T-helper 1 cell treated with Interleukin-12 subunit alpha and Interleukin-12 subunit beta and Interleukin-4 antibody, amounts not matched to agents 30 μg/mL and 1 μg/mL, for 36 hours (primary cell): ENCODE measurements around the gene CSH2.

Experiments used
- H3K27ac Mint-ChIP-seq: one replicate; pipeline ENCODE4 v1.8.0; 2021; ENCODE audit warnings: mild to moderate bottlenecking, mixed read lengths
- H3K27me3 Mint-ChIP-seq: one replicate; pipeline ENCODE4 v1.8.0; 2021; ENCODE audit warnings: low read depth, mixed read lengths
- H3K36me3 Mint-ChIP-seq: one replicate; pipeline ENCODE4 v1.8.0; 2021; ENCODE audit warnings: low read depth, mixed read lengths
- H3K4me1 Mint-ChIP-seq: one replicate; pipeline ENCODE4 v1.8.0; 2021; ENCODE audit warnings: low read depth, mixed read lengths
- H3K4me3 Mint-ChIP-seq: one replicate; pipeline ENCODE4 v1.8.0; 2021; ENCODE audit warnings: mild to moderate bottlenecking, moderate library complexity, mixed read lengths
- H3K9me3 Mint-ChIP-seq: one replicate; pipeline ENCODE4 v1.8.0; 2021; ENCODE audit warnings: mixed read lengths

The CSH2 gene

DNA sequence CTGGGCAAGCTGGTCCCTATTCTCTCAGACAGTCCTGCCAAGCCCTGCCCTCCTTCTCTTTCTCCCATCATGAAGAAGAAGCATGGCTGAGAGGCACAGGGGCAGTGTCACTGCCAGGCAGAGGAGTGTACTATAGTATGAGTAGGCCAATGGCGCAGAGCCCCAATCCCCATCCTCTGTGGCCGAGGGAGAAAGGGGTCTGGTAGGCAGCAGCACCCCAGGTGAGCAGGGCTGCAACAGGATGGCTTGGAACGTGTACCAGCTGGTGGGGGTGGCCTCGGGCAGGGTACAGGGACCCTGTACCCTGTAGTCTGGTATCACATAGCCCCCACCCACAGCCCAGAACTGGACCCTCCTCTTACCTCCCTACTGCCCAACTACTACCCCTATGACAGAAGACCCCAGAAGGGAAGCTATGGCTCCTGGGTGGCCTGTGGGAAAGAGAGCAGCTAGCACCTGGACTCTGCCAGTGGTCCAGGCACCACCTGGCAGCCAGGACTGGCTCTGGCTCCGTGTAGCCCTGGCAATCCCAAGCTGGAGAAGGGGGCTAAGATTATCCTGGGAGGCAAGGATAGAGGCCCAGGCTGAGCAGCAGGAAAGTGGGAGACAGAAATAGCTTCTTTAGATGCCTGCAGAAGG is 35.4 kb downstream of the CSH2 start:
- Mint-ChIP-seq H3K4me3 (no peak overlapping the region), H3K36me3 (peaks cover 15% of the 10 kb centered on the region), H3K9me3 (no peaks in the 10 kb centered on the region), H3K27ac (peak overlapping the region; percentile 24), H3K27me3 (no peaks in the 10 kb centered on the region), H3K4me1 (peaks cover 31% of the 10 kb centered on the region)

GRCh38 chr17:63837480-63837879 is 36.0 kb downstream of the CSH2 start:
- Mint-ChIP-seq H3K4me3 (no peak overlapping the region), H3K27ac (no peak overlapping the region), H3K4me1 (peaks cover 31% of the 10 kb centered on the region), H3K9me3 (no peaks in the 10 kb centered on the region), H3K36me3 (peaks cover 15% of the 10 kb centered on the region), H3K27me3 (no peaks in the 10 kb centered on the region)

DNA sequence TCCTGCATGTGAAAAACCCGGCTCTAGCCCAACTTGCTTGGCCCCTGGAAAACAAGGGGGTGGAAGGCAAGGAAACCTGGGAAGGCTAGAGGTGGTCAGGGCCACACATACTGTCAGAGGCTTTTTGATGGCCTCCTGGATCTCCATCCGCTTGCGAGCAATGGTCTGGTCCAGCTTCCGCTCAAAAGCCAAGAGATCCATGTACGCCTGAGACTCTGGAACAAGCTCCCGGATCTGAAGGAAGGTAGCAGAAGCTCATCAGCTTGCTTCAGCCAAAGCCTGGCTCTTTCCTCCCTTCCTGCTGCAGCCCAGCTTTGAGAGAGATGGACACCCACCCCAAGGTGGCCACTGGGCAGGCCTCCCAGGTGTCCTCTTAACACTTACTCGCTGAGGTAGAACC is 36.7 kb downstream of the CSH2 start:
- H3K9me3 Mint-ChIP-seq: no peaks in the 10 kb centered on the region
- no peaks in the 10 kb centered on the region for H3K27me3 Mint-ChIP-seq
- H3K4me1 Mint-ChIP-seq: peaks cover 31% of the 10 kb centered on the region
- H3K36me3 Mint-ChIP-seq: peaks cover 18% of the 10 kb centered on the region
- no peak overlapping the region for H3K4me3 Mint-ChIP-seq
- no peak overlapping the region for H3K27ac Mint-ChIP-seq

GRCh38 chr17:63835167-63835720 is 38.2 kb downstream of the CSH2 start:
- Mint-ChIP-seq H3K4me3 (no peak overlapping the region), H3K9me3 (no peaks in the 10 kb centered on the region), H3K27me3 (no peaks in the 10 kb centered on the region), H3K27ac (peak overlapping the region; percentile 38), H3K4me1 (peaks cover 31% of the 10 kb centered on the region), H3K36me3 (peaks cover 31% of the 10 kb centered on the region)

DNA sequence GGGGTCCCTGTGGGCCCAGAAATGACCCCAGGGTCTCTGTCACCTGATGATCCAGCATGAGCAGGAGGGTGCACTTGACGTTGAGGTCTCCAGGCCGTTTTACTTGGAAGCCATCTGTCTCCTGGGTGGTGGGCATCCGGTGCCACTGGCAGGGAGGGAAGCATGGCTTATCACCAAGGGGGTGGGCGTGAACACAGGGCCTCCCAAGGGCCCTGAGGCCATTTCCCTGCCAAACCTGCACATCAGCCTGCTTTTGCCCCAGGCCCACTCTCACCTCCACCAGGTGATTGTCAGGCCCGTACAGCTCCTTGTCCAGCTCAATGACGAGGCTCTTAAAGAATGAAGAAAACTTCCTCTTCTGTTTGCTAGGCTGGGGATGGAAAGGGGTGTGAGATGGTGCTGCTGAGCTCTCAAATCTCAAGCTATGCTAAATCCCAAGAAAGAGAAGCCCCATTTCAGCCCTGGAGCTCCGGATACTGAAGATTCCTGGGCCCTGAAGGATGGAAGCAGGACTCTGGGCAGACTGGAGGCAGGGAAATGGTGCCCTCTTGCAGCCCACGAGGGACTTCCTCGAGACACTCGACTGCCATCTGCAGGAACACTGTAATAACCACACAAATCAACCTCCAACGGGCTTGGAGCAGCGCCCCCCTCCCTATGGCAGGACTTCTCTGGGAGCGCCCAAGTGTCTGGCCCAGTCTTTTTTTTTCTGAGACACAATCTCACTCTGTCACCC is 38.9 kb downstream of the CSH2 start:
- H3K9me3 Mint-ChIP-seq: no peaks in the 10 kb centered on the region
- H3K4me3 Mint-ChIP-seq: no peak overlapping the region
- H3K27me3 Mint-ChIP-seq: no peaks in the 10 kb centered on the region
- H3K36me3 Mint-ChIP-seq: peaks cover 37% of the 10 kb centered on the region
- peak overlapping the region; percentile 55 for H3K27ac Mint-ChIP-seq
- peaks cover 36% of the 10 kb centered on the region for H3K4me1 Mint-ChIP-seq

- Mint-ChIP-seq H3K27me3 (no peaks in the 10 kb centered on the region), H3K4me1 (peaks cover 37% of the 10 kb centered on the region), H3K27ac (peak overlapping the region; percentile 7), H3K4me3 (no peak overlapping the region), H3K36me3 (peaks cover 44% of the 10 kb centered on the region), H3K9me3 (no peaks in the 10 kb centered on the region)
Observed at GRCh38 chr17:63833741-63834373, 39.6 kb downstream of the CSH2 start.

- Mint-ChIP-seq H3K36me3 (peaks cover 47% of the 10 kb centered on the region), H3K27ac (no peak overlapping the region), H3K4me3 (no peak overlapping the region), H3K27me3 (no peaks in the 10 kb centered on the region), H3K9me3 (no peaks in the 10 kb centered on the region), H3K4me1 (peaks cover 43% of the 10 kb centered on the region)
Observed at GRCh38 chr17:63833026-63833740, 40.3 kb downstream of the CSH2 start.

DNA sequence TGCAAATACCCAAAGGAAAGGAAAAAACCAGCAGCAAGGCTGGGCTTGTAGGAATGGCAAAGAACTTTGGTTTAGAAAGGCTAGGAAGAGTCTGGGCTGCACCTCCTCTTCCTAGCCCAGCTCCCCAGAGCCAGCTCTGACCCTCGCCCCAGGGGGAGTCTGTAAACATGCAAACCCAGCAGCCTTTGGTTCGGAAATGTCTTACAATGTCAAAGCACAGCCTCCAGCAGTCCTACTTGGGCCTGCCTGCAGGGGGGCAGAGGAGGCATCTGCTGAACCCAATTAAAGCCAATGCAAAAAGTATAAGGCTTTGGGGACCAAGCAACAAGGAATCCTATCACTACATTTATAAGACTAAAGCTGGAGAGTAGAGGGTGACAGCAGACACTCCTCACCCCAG is 41.0 kb downstream of the CSH2 start:
- Mint-ChIP-seq H3K9me3 (no peaks in the 10 kb centered on the region), H3K27ac (no peak overlapping the region), H3K27me3 (no peaks in the 10 kb centered on the region), H3K36me3 (peaks cover 51% of the 10 kb centered on the region), H3K4me1 (peaks cover 46% of the 10 kb centered on the region), H3K4me3 (no peak overlapping the region)

- peaks cover 44% of the 10 kb centered on the region for H3K4me1 Mint-ChIP-seq
- peaks cover 50% of the 10 kb centered on the region for H3K36me3 Mint-ChIP-seq
- no peaks in the 10 kb centered on the region for H3K9me3 Mint-ChIP-seq
- no peaks in the 10 kb centered on the region for H3K27me3 Mint-ChIP-seq
- H3K4me3 Mint-ChIP-seq: no peak overlapping the region
- H3K27ac Mint-ChIP-seq: no peak overlapping the region
Observed at GRCh38 chr17:63832014-63832413, 41.5 kb downstream of the CSH2 start.

DNA sequence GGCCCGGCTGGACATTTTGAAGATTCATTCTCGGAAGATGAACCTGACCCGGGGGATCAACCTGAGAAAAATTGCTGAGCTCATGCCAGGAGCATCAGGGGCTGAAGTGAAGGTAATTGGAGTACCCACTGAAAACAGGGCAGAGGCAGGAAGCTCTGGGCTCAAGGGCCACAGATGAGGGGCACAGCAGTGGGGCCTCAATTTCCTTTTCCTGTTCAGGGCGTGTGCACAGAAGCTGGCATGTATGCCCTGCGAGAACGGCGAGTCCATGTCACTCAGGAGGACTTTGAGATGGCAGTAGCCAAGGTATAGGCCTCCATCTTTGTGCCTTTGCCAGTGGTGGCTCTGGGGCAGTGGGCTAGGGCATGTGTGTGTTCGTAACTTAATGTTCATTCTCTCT is 42.0 kb downstream of the CSH2 start:
- Mint-ChIP-seq H3K4me3 (no peak overlapping the region), H3K36me3 (peaks cover 50% of the 10 kb centered on the region), H3K27me3 (no peaks in the 10 kb centered on the region), H3K4me1 (peaks cover 43% of the 10 kb centered on the region), H3K27ac (peak overlapping the region; percentile 20), H3K9me3 (no peaks in the 10 kb centered on the region)

DNA sequence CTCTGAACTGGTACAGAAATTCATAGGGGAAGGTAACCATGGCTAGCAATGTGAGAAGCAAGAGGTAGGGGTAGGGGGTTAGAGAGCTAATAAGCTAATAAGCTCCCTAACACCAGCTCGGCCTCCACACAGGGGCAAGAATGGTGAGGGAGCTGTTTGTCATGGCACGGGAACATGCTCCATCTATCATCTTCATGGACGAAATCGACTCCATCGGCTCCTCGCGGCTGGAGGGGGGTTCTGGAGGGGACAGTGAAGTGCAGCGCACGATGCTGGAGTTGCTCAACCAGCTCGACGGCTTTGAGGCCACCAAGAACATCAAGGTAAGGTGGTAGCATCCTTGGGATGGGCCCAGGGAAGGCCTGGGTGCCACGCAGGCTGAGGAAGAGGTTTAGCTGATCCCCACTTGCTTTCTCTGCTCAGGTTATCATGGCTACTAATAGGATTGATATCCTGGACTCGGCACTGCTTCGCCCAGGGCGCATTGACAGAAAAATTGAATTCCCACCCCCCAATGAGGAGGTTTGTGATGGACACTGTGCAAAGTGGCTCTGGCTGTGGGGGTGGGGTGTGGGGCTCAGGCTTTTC is 42.5 kb downstream of the CSH2 start:
- Mint-ChIP-seq H3K9me3 (no peaks in the 10 kb centered on the region), H3K36me3 (peaks cover 52% of the 10 kb centered on the region), H3K4me3 (no peak overlapping the region), H3K27ac (peak overlapping the region; percentile 52), H3K27me3 (no peaks in the 10 kb centered on the region), H3K4me1 (peaks cover 47% of the 10 kb centered on the region)

GRCh38 chr17:63830278-63830677 is 43.2 kb downstream of the CSH2 start:
- Mint-ChIP-seq H3K9me3 (no peaks in the 10 kb centered on the region), H3K4me1 (peaks cover 51% of the 10 kb centered on the region), H3K4me3 (no peak overlapping the region), H3K27ac (no peak overlapping the region), H3K27me3 (no peaks in the 10 kb centered on the region), H3K36me3 (peaks cover 53% of the 10 kb centered on the region)

GRCh38 chr17:63828936-63829335 is 44.5 kb downstream of the CSH2 start:
- Mint-ChIP-seq H3K4me1 (peaks cover 52% of the 10 kb centered on the region), H3K27me3 (no peaks in the 10 kb centered on the region), H3K27ac (peak overlapping the region; percentile 45), H3K36me3 (peaks cover 57% of the 10 kb centered on the region), H3K4me3 (no peak overlapping the region), H3K9me3 (no peaks in the 10 kb centered on the region)

- peak overlapping the region; percentile 96 for H3K27ac Mint-ChIP-seq
- no peaks in the 10 kb centered on the region for H3K9me3 Mint-ChIP-seq
- H3K4me1 Mint-ChIP-seq: peaks cover 59% of the 10 kb centered on the region
- no peaks in the 10 kb centered on the region for H3K27me3 Mint-ChIP-seq
- H3K4me3 Mint-ChIP-seq: peak overlapping the region; percentile 89
- peaks cover 63% of the 10 kb centered on the region for H3K36me3 Mint-ChIP-seq
Observed at GRCh38 chr17:63827801-63828221, 45.7 kb downstream of the CSH2 start.
